MM.1S (cell line): ENCODE data around the gene ACKR4.

Experiments used
- DNase-seq: peaks from one replicate; pipeline ENCODE4 v3.0.0-alpha.2; 2015
- H2AFZ ChIP-seq: fragments of 300-600 bp; sonication (generic); 2 replicates; pipeline ENCODE4 v1.6.0; 2016; ENCODE audit warnings: antibody characterized with exemption, low read length
- H3F3A ChIP-seq: fragments of 300-600 bp; sonication (generic); 2 replicates; pipeline ENCODE4 v1.6.1; 2016; ENCODE audit warnings: mild to moderate bottlenecking, antibody characterized with exemption, low read length, moderate library complexity, mixed read lengths; ENCODE audit not compliant: insufficient read depth
- H3K27ac ChIP-seq: fragments of 300-600 bp; sonication (generic); 2 replicates; pipeline ENCODE4 v1.5.1; 2016; ENCODE audit warnings: mild to moderate bottlenecking, low read length
- H3K27me3 ChIP-seq: fragments of 300-600 bp; sonication (generic); replicated peaks from 2 replicates; pipeline ENCODE4 v1.6.0; 2016; ENCODE audit warnings: low read length; ENCODE audit not compliant: insufficient read depth
- H3K36me3 ChIP-seq: fragments of 300-600 bp; sonication (generic); replicated peaks from 2 replicates; pipeline ENCODE4 v1.6.1; 2016; ENCODE audit warnings: mild to moderate bottlenecking, low read length, mixed read lengths; ENCODE audit not compliant: insufficient read depth
- H3K4me1 ChIP-seq: fragments of 300-600 bp; sonication (generic); 2 replicates; pipeline ENCODE4 v1.6.1; 2016; ENCODE audit warnings: low read length, mixed read lengths
- H3K4me2 ChIP-seq: fragments of 300-600 bp; sonication (generic); 2 replicates; pipeline ENCODE4 v1.6.0; 2016; ENCODE audit warnings: low read depth, low read length
- H3K4me3 ChIP-seq: fragments of 300-600 bp; sonication (generic); 2 replicates; pipeline ENCODE4 v1.5.1; 2016; ENCODE audit warnings: low read length, mixed read lengths
- H3K79me2 ChIP-seq: fragments of 300-600 bp; sonication (generic); 2 replicates; pipeline ENCODE4 v1.6.1; 2016; ENCODE audit warnings: mixed run types, low read length, mixed read lengths
- H3K9ac ChIP-seq: fragments of 300-600 bp; sonication (generic); 2 replicates; pipeline ENCODE4 v1.6.1; 2016; ENCODE audit warnings: low read length, mixed read lengths
- H3K9me2 ChIP-seq: fragments of 300-600 bp; sonication (generic); replicated peaks from 2 replicates; pipeline ENCODE4 v1.6.1; 2016; ENCODE audit warnings: mild to moderate bottlenecking, low read length, mixed read lengths; ENCODE audit not compliant: insufficient read depth
- H3K9me3 ChIP-seq: fragments of 300-600 bp; sonication (generic); replicated peaks from 2 replicates; pipeline ENCODE4 v1.6.1; 2016; ENCODE audit warnings: mild to moderate bottlenecking, low read length, mixed read lengths; ENCODE audit not compliant: insufficient read depth
- H4K20me1 ChIP-seq: fragments of 300-600 bp; sonication (generic); 2 replicates; pipeline ENCODE4 v1.6.1; 2016; ENCODE audit warnings: mild to moderate bottlenecking, low read length, moderate library complexity, mixed read lengths; ENCODE audit not compliant: insufficient read depth
- CTCF ChIP-seq: fragments of 300-600 bp; sonication (generic); IDR thresholded peaks from 2 replicates; pipeline ENCODE4 v1.5.1; 2016; ENCODE audit warnings: antibody characterized with exemption, low read length, mixed read lengths
- EZH2 ChIP-seq: fragments of 300-600 bp; sonication (generic); optimal IDR thresholded peaks from 2 replicates; pipeline ENCODE3; 2017; ENCODE audit warnings: low read depth, mild to moderate bottlenecking, antibody characterized with exemption, low read length, mixed read lengths
- EZH2phosphoT487 ChIP-seq: fragments of 300-600 bp; sonication (generic); IDR thresholded peaks from 2 replicates; pipeline ENCODE4 v1.6.1; 2018; ENCODE audit warnings: antibody characterized with exemption, low read length

ACKR4 gene

GRCh38 chr3:132626955-132627354 lies 29.9 kb downstream of the ACKR4 start:
- H3K9ac ChIP-seq = no peak overlapping the region
- no peak overlapping the region for H3K4me2 ChIP-seq
- H3K27me3 ChIP-seq = no peaks in the 10 kb centered on the region
- no peak overlapping the region for H2AFZ ChIP-seq
- peaks cover 26% of the 10 kb centered on the region for H3K4me1 ChIP-seq
- peaks cover 2% of the 10 kb centered on the region; the same call in 1 of the 2 replicates for H3F3A ChIP-seq
- H3K4me3 ChIP-seq = no peak overlapping the region
- TF ChIP-seq EZH2 (no peak), EZH2phosphoT487 (no peak), CTCF (no peak)
- DNase-seq = no peak
- no peaks in the 10 kb centered on the region for H3K36me3 ChIP-seq
- H3K9me3 ChIP-seq = no peaks in the 10 kb centered on the region
- H3K9me2 ChIP-seq = no peaks in the 10 kb centered on the region
- no peak overlapping the region for H3K27ac ChIP-seq
- no peaks in the 10 kb centered on the region for H4K20me1 ChIP-seq
- H3K79me2 ChIP-seq = no peaks in the 10 kb centered on the region

GRCh38 chr3:132628157-132628556 lies 31.1 kb downstream of the ACKR4 start:
- Histone ChIP-seq H3K4me1 (peaks cover 21% of the 10 kb centered on the region), H3K4me3 (no peak overlapping the region), H3K27me3 (no peaks in the 10 kb centered on the region), H3K79me2 (no peaks in the 10 kb centered on the region), H4K20me1 (no peaks in the 10 kb centered on the region), H3K27ac (no peak overlapping the region), H3K36me3 (no peaks in the 10 kb centered on the region), H3K9me3 (no peaks in the 10 kb centered on the region), H2AFZ (no peak overlapping the region), H3K4me2 (no peak overlapping the region), H3K9me2 (no peaks in the 10 kb centered on the region), H3F3A (no peaks in the 10 kb centered on the region; the same call in 1 of the 2 replicates), H3K9ac (no peak overlapping the region)
- no peak for DNase-seq
- TF ChIP-seq CTCF (no peak), EZH2 (no peak), EZH2phosphoT487 (no peak)

GRCh38 chr3:132629928-132630327 lies 32.9 kb downstream of the ACKR4 start:
- Histone ChIP-seq H3K9ac (no peak overlapping the region), H4K20me1 (no peaks in the 10 kb centered on the region), H3K9me2 (no peaks in the 10 kb centered on the region), H3K79me2 (no peaks in the 10 kb centered on the region), H3K27me3 (no peaks in the 10 kb centered on the region), H3K4me3 (no peak overlapping the region), H3K36me3 (no peaks in the 10 kb centered on the region), H3F3A (no peaks in the 10 kb centered on the region; the same call in 1 of the 2 replicates), H3K4me2 (no peak overlapping the region), H2AFZ (no peak overlapping the region), H3K27ac (no peak overlapping the region), H3K4me1 (peaks cover 19% of the 10 kb centered on the region), H3K9me3 (no peaks in the 10 kb centered on the region)
- DNase-seq = no peak
- TF ChIP-seq CTCF (no peak), EZH2phosphoT487 (no peak)
